Activated CD4-positive, CD25-positive, alpha-beta regulatory T cell (primary cell): ENCODE measurements around the gene COL15A1.

Experiments
- DNase-seq, 4 experiments: peaks; one replicate each; lab custom pipeline; 2025; lab: John Stamatoyannopoulos, UW

COL15A1 gene

DNA sequence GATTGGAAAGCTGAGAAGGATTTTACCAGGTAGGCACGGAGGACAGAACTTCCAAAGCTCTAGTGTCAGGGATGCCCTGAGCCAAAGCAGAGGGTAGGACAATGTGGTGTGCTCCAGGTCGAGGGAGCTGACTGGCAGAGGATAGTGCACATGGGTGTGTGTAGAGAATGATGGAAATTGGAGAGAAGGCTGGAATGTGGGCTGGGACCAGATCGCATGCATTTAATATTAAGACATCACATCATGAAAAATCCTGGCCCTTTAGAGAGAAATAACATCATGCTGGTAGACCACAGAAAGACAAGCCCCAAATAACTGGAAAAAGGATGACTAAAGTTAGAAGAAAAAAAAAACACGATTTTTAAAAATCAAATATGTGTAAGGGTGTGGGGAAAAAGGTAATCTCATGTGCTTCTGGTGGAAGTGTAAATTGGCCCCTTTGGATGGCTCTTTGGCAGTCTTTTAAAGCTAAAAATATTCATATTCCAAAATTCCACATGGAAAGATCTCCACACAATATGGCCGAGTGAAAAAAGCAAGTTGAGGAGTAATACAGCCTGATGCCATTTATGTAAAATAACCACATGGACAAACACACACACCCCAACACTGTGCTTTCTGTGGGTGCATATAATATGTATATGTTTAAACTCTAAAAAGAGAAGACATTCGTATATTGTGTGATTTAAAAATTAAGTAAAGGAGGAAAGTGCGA lies 94.2 kb downstream of the COL15A1 start:
- DNase-seq: no peak

DNA sequence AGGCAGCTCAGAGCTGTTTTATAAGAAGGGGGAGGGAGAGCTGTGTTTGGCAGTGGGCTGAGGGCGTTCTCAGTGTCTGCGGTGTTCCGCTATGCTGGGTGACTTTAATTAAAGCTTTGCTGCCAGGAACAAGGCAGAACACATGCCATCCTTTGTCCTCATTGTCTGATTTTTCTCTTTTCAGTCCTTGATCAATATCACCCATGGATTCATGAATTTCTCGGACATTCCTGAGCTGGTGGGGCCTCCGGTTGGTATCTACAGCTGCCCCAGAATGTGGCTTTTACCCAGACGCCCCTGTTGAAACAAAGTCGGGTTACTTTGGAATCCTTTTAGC lies 94.7 kb downstream of the COL15A1 start:
- DNase-seq: no peak

DNA sequence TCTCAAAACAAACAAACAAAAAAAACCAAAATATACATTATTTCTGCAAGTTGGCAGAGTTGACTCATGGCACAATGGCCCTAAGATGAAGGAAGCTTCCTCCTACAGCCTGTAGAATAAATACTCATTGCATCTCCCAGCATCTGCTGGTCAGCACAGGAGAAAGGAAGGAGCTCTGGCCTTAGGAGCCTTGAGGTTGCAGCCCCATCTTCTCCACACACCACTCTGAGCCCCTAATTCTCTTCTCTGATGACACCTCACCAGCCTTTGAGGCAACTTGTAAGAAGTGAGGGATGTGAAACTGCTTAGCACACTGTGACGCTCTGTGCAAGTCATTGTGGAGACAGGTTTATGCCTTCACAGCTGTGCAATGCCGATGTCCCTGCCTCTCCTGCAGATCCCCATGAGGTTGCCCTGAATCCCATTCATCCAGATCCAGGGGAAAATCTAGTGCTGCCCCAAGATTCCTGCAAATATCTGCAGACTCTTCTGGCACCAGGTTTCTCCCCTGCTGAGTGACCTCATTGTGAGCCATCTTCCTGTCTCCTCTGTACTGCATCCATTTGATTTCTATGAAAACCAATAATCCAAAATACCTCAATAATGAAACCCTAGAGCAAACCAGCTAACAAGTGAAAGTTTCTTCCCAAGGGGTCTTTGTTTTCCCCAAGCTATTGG lies 95.9 kb downstream of the COL15A1 start:
- no peak for DNase-seq

DNA sequence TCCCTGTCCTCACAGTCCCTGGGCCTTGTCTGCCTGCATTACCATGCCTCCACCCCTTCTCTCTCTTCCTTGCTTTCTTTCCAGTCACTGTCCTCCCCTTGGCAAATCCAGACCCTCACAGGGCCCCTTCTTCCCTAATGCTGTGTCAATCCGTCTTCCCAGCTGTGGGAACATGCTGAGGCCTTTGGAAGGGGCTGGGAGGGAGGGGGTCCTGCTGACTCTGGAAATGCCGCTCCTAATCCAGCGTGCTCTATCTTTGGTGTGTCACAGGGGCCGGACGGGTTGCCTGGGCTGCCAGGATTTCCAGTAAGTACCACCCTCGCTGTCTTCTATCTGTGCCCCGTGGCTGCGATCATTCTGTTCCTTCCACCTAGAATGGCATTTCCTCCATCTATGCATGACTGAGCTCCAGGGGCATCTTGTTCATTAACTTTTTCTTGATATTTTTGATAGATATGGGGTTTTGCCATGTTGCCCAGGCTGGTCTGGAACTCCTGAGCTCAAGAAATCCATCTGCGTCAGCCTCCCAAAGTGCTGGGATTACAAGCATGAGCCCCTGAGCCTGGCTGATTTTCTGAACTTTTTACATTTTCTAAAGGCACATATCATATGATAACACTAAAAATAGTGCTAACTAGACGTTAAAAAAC lies 96.7 kb downstream of the COL15A1 start:
- DNase-seq: no peak

DNA sequence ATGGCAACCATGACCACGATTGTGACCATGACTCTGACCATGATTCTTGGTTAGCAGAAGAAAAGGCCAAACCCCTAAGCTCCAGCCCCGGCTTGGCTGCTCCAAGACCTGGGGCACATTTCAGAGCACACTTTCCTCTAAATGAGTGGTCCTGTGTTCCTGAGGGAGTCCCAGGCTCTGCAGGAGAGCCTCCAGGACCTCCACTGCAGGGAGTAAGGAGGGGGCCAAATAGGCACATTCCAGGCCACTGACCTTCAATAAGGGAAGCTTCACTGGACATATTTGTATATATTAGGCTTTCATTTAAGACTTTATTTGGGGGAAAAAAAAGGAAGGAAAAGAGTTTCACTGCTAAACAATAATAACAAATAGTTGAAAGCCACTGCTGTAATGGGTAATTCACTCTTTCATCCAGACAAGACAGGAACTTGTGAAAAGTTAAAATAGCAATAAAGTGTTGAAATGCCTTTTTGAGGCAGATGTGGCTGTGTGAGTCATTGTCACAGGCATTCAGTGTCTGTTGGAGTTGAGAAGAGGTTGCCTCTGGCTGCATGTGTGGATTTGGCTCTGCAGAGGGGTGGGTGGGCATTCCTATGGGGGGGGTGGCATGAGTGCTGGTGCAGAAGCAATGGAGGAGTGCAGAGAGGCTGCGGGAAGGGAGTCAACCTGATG lies 97.3 kb downstream of the COL15A1 start:
- DNase-seq: no peak

DNA sequence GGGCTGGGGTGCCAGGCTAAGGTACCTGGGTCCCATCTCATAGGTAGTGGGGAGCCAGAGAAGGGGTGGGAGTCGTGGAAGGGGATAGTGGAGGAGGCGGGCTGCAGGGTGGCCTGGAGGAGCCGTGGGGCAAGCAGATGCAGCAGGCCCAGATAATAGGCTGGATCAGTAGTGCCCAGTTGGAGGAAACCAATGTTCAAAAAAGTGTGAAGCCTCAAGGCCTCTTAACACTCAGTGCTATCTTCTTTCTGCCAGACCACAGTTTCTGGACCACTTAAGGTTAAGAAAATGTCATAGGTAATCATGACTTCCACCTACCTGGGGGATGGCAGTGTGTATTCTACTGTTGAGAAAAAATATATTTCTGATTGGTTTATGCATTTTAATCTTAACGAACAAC lies 97.9 kb downstream of the COL15A1 start:
- DNase-seq: no peak

DNA sequence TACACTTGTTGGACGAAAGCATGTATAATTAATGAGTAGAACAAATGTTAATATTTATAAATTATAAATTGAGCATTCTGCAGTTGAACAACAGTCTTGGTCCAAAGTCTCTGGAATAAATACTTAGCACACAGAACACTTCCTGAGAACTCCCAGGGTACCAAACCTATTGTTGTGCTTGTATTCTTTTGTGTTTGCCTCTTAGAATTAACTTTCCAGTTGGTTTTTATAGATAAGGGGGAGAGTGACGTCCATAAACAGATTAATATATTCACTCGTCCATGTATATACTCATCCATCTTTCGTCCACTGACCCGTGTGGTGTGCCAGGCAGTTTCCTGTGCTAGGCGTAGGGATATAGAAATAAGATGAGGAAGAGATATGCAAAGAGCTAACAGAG lies 98.9 kb downstream of the COL15A1 start:
- DNase-seq: no peak

DNA sequence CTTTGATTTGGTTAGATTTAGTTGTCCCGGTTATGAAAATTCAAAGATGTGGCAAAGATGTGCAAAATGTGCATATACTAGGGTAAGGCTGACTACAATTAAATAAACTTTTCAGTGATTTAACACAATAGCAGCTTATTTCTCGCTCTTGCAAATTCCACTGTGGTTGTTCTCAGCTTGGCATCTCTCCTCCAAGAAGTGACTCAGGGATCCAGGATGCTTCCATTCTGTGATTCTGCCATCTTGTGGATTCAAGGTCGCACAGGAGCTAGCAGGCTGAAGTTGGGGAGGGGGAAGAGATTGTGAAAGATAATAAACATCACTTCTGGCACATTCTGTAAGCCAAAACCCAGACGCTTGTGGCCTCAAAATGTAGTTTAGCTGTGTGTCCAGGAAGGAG lies 101.1 kb downstream of the COL15A1 start:
- DNase-seq: no peak

DNA sequence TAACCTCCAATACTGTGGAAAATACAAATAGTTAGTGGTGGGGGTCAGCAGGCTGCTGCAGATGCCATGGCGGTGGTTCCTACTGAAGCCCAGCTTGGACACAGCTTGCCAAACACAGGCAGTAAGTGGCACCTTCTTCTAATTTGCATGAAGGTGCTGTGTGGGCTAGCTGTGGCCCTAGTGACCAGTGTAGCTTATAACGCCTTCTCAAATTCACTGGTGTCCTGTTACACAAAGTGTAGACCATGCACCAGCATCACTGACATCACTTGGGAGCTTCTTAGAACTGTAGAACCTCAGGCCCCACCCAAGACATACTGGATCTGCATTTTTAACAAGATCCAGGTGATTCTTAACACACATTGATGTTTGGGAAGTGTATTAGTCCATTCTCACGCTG lies 102.4 kb downstream of the COL15A1 start:
- no peak for DNase-seq

DNA sequence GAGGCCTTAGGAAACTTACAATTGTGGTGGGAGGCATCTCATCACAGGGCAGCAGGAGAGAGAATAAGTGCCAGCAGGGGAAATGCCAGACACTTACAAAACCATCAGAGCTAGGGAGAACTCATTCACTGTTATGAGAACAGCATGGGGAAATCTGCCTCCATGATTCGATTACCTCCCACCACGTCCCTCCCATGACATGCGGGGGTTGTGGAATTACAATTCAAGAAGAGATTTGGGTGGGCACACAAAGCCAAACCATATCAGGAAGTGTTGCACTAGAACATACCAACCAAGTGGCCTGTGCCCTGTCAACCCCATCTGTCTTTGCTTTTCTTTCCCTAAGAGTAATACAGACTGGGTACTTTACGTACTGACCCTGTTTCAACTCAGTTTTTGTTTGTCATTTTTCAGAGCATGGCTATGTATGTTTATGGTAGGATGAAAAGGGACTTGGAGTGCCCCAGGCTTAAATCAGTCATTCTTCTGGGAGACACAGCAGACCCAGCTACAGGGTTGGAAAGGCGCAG lies 102.9 kb downstream of the COL15A1 start:
- DNase-seq: no peak

DNA sequence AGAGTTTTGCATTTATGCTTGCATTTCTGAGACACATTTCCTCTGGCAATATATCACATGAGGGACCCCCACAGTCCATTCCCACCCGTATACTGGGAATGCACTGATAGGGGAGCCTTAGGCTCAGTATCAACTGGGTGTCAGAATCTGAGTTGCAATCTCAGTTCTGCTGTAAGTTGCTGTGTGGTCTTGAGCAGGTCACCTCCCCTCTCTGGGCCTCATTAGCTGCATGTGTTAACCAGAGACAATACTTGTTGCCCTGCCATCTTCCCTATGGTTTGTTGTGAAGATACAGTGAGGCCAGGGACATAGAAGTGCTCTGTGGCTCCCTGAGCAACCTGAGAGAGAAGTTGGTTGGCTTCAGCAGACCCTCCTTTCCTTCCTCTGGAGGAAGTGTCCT lies 105.5 kb downstream of the COL15A1 start:
- DNase-seq: no peak

DNA sequence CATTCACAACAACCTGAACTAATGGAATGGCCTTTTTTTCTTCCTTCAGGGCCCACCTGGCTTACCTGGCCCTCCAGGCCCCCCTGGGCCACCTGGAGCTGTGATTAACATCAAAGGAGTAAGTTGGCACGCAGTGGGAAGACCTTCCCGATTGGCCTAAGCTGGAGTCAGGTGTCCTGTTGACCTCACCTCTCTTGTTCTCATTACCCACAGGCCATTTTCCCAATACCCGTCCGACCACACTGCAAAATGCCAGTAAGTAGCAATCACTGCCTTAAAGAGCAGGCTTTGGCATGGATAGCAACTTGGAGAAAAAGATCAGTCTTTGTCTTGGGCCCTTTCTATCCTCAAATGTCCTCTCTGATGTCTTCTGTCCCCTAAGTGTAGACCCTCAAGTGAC lies 105.9 kb downstream of the COL15A1 start:
- no peak for DNase-seq

DNA sequence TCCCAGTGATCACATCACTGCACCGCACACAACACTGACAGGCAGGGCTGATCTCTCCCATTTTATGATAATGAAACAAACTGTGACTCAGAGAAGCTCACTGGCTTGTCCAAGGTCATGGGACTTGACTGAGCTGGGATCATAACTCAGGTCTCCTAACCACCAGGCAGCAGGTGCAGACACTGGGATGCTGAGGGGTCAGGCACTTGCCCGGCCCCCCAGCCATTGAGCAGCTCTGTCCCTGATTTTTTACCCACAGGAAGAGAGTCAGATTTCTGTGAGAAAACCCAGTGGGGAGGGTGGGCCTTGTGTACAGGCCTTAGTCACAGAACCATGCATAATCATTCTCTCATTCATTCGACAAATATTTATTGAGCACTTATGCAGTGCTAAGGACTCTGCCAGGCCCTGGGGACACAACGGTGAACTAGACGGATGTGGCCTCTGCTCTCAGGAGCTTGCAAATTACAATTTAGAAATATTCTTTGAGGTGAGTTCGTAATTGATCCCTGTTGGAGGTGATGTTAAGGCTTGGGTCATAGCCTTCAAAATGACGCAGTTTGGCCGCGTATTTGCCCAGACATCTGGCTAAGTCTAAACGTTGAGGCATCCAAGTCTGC lies 106.7 kb downstream of the COL15A1 start:
- DNase-seq: no peak

DNA sequence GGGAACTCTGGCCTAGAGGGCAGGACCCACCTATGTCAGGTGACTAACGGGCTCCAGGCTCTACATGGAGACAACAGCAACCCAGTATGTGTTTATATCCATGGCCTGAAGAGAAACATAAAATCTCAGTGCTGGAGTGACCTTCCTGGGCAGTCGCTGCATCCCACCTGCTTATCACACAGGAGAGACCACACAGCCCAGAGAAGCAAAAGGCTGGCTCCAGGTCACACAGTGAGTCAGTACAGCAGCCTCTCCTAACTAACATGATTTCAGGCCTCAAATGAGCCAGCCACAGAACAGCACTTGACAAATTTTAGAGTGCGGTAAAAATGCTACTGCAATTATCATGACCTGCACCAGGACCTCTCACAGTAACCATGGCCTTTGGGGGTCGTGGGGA lies 107.2 kb downstream of the COL15A1 start:
- no peak for DNase-seq

DNA sequence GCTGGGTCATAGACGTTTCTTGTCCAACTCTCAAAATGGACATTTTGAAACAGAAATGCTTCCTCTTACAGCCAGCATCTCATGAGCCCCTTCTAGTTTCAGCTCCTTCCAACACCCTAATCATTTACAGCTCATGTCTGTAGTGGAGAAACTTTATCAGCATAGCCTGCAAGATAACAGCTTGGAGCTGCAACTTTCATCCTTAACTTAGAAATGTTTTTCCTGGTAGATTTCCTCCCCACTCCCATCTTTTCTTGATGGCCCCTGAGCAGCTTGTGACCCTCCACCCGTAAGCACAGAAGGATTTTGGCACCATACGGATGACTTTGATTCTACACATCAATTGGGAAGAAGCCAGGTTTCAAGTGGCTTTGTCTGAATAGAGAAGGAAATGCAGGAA lies 107.7 kb downstream of the COL15A1 start:
- no peak for DNase-seq

DNA sequence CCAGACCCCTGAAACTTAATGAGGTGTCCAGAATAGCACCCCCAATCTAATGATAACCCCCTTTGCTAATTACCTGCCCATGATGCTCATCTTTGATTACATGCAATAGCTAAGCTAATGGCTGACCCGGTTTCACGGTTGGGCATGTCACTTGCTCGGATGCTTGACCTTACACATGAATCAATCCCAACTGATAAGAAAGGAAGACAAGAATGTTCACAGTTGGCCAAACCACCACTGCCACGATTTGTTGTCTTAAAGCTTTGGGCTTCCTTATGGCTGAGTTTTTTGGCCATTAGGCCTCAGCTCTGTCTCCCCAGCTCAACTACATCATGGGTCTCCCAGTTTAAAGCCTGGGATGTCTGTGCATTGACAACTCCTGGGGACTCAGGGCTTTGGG lies 108.1 kb downstream of the COL15A1 start:
- DNase-seq: no peak

DNA sequence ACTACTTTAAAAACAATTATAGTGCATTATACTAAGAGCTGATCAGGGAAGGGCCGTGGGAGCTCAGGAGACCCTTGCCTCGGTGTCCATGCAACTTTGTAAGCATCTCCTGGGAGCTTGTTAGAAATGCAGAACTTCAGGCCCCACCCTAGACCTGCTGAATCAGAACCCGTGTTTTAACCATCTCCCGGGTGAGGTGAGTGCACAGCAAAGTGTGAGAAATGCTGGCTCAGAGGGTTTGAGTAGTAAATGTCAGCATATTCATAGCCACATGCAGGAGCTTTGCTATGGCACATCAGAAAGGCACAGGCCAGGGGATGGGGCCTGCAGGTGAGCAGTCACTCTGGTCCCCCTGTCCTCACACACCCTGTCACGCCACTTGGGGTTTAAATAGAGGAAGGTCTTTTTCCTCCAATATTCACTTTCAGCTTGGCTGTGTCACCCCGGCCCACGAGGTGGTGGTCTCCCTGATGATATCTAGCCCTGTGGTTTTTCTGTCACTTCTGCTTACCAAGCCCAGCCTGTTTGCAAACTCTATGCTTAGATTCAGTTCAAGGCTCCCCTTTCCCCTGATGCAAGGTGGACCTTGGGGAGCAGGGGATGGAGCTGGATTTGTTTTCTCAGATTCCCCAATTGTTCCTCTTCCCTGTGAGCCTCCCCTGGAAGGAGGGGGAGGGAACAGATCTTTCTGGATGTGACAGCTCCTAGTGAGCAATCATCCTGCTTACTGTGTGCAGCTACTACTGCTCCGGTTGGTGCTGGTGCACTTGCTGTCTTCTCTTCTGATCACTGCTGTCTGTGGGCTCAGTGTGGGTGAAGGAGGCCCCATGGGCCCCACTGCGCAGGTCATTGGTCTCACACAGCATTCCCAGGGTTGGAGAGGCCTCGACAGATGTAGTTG lies 109.4 kb downstream of the COL15A1 start:
- DNase-seq: no peak

DNA sequence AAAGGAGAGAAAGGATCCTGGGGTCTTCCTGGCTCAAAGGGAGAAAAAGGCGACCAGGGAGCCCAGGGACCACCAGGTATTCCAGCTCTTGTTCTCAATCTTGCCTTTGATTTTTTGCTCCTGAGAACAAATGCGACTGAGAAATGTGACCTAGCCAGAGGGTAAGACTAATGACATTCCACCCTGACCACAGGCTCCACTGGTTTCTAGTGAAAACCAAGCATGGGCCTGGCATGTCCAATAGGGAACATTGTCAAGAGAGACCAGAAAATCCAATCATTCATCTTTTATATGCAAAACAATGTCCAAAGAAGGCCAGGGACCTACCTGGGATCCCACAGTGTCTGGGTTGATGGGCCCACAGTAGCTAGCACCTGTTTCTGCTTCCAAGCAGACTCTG lies 110.9 kb downstream of the COL15A1 start:
- DNase-seq: no peak

DNA sequence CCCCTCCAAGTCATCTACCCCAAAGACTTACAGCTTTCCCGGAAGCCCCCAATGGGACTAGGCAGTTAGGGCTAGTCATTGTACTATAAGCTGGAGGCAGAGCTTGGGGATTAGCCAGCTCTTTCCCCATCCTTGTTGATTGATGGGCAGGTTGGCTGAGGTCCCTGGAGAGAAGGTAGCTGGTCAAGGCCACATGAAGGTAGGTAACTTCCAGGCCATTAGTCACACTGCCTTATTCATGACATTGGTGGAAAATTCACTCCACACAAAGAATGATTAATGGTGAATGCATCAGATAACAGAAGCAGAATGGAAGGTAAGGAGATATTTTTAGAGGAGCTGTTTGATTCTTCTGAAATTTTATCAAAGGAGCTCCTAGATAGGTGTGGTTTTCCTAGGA lies 111.7 kb downstream of the COL15A1 start:
- no peak for DNase-seq

DNA sequence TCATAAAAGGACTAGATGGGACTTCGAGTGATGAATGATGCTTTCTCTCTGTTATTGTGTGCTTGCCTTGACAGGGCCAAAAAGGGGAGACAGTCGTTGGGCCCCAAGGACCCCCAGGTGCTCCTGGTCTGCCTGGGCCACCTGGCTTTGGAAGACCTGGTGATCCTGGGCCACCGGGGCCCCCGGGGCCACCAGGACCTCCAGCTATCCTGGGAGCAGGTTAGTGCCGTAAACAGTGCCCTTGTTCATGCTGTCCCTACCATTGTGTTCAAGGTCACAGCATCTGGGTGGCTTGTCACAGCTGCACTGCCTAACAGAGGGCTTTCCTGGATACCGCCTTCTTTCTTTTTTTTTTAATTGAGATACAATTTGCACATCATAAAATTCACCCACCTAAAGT lies 112.5 kb downstream of the COL15A1 start:
- no peak for DNase-seq
